CD14-positive monocyte (primary cell): ENCODE data around the gene TEN1. TPM values are rescaled to one million over a fixed set of nuclear protein-coding genes. Genes with fewer than 3 reads are reported as not detected.
A peak's percentile ranks its signal among the peaks of the same experiment; 100 is the strongest.

Source experiments
- DNase-seq, 3 donors: peaks; one replicate each; pipeline ENCODE4 v3.0.0-alpha.2; 2011 to 2022
- H2AFZ ChIP-seq: 2 replicates; pipeline ENCODE4 v1.6.0; 2012; ENCODE audit warnings: mild to moderate bottlenecking, low read depth, low read length, inconsistent platforms; ENCODE audit not compliant: insufficient read depth, poor library complexity, severe bottlenecking
- H3K27ac ChIP-seq, 2 donors: 1 replicate in 1 of 2; 2 replicates in 1 of 2; pipeline ENCODE4 v1.5.1; 2012 to 2013; ENCODE audit warnings: low read length in 2 of 2, control low read depth in 1 of 2, inconsistent platforms in 1 of 2, low read depth in 1 of 2, mild to moderate bottlenecking in 1 of 2
- H3K27me3 ChIP-seq, 2 donors: one replicate each; pipeline versions ENCODE4 v1.6.0 to v1.6.1; 2011 to 2013; ENCODE audit warnings: low read length in 2 of 2; ENCODE audit not compliant: control insufficient read depth in 2 of 2, insufficient read depth in 2 of 2
- H3K36me3 ChIP-seq, 2 donors: replicated peaks in 1 of 2; 1 replicate in 1 of 2; 2 replicates in 1 of 2; pipeline versions ENCODE4 v1.5.1 to v1.6.1; 2012 to 2013; ENCODE audit warnings: low read length in 2 of 2, control low read depth in 1 of 2, inconsistent platforms in 1 of 2, mild to moderate bottlenecking in 1 of 2; ENCODE audit not compliant: insufficient read depth in 2 of 2, control insufficient read depth in 1 of 2
- H3K4me1 ChIP-seq, 2 donors: 1 replicate in 1 of 2; 2 replicates in 1 of 2; pipeline versions ENCODE4 v1.5.1 to v1.6.1; 2012 to 2013; ENCODE audit warnings: low read length in 2 of 2, control low read depth in 1 of 2, inconsistent platforms in 1 of 2, mild to moderate bottlenecking in 1 of 2, moderate library complexity in 1 of 2; ENCODE audit not compliant: insufficient read depth in 2 of 2, control insufficient read depth in 1 of 2
- H3K4me2 ChIP-seq: replicated peaks from 2 replicates; pipeline ENCODE3; 2012; ENCODE audit warnings: low read length, moderate library complexity, mild to moderate bottlenecking; ENCODE audit not compliant: poor library complexity, severe bottlenecking; ENCODE audit errors: extremely low read depth
- H3K4me3 ChIP-seq, 3 experiments: fragments of 200-600 bp in 1 of 3; sonication (generic) in 1 of 3; replicated peaks in 1 of 3; 1 replicate in 2 of 3; 2 replicates in 1 of 3; pipeline ENCODE4 v1.5.1; 2011 to 2013; ENCODE audit warnings: low read length in 3 of 3, mild to moderate bottlenecking in 3 of 3, control low read depth in 2 of 3, low read depth in 2 of 3, inconsistent platforms in 1 of 3, moderate library complexity in 1 of 3
- H3K79me2 ChIP-seq: 2 replicates; pipeline ENCODE4 v1.6.0; 2012; ENCODE audit warnings: mild to moderate bottlenecking, control low read depth, inconsistent platforms, low read length, moderate library complexity; ENCODE audit not compliant: insufficient read depth
- H3K9ac ChIP-seq: 2 replicates; pipeline ENCODE4 v1.6.0; 2017; ENCODE audit warnings: low read length, mild to moderate bottlenecking; ENCODE audit not compliant: insufficient read depth, poor library complexity, severe bottlenecking
- H3K9me3 ChIP-seq, 2 donors: replicated peaks in 1 of 2; 1 replicate in 1 of 2; 2 replicates in 1 of 2; pipeline versions ENCODE4 v1.5.1 to v1.6.1; 2012 to 2013; ENCODE audit warnings: low read length in 2 of 2, control low read depth in 1 of 2; ENCODE audit not compliant: control insufficient read depth in 1 of 2, insufficient read depth in 1 of 2
- H4K20me1 ChIP-seq: 2 replicates; pipeline ENCODE4 v1.6.0; 2012; ENCODE audit warnings: mild to moderate bottlenecking, low read length, control low read depth, moderate library complexity; ENCODE audit not compliant: insufficient read depth
- H3K27ac Mint-ChIP-seq, 7 donors: one replicate each; pipeline ENCODE4 v1.8.0; 2020; ENCODE audit warnings: mild to moderate bottlenecking in 7 of 7, mixed read lengths in 7 of 7, moderate library complexity in 6 of 7, inconsistent platforms in 2 of 7
- H3K27me3 Mint-ChIP-seq, 3 donors: one replicate each; pipeline ENCODE4 v1.8.0; 2021 to 2022; ENCODE audit warnings: low read depth in 3 of 3, mild to moderate bottlenecking in 3 of 3, mixed read lengths in 3 of 3, moderate library complexity in 3 of 3, inconsistent platforms in 1 of 3
- H3K36me3 Mint-ChIP-seq, 2 donors: one replicate each; pipeline ENCODE4 v1.8.0; 2020; ENCODE audit warnings: mixed read lengths in 2 of 2, inconsistent platforms in 1 of 2, mild to moderate bottlenecking in 1 of 2
- H3K4me1 Mint-ChIP-seq: one replicate; pipeline ENCODE4 v1.8.0; 2020; ENCODE audit warnings: mild to moderate bottlenecking, mixed read lengths
- H3K4me3 Mint-ChIP-seq, 2 donors: one replicate each; pipeline ENCODE4 v1.8.0; 2020; ENCODE audit warnings: mild to moderate bottlenecking in 2 of 2, mixed read lengths in 2 of 2, moderate library complexity in 1 of 2
- H3K9me3 Mint-ChIP-seq, 7 donors: one replicate each; pipeline ENCODE4 v1.8.0; 2020 to 2022; ENCODE audit warnings: mixed read lengths in 7 of 7, mild to moderate bottlenecking in 6 of 7, moderate library complexity in 6 of 7, inconsistent platforms in 2 of 7
- CTCF ChIP-seq: fragments of 200-600 bp; IDR thresholded peaks from one replicate; pipeline ENCODE4 v1.8.0; 2022; ENCODE audit warnings: antibody characterized with exemption, mild to moderate bottlenecking
- WGBS: methylation state at CpG from one replicate; pipeline ENCODE4 v1.1.5; 2013; ENCODE audit warnings: missing lambda C conversion rate; ENCODE audit not compliant: insufficient coverage; 5-methylcytosine and 5-hydroxymethylcytosine counted together
- intact Hi-C, 2 donors: fragments of 100-400 bp; cut with micrococcal nuclease; formaldehyde crosslinking; loops; one replicate each; pipeline versions ENCODE4 v1.15.0 to v1.15.1; 2023
- polyA plus RNA-seq, 3 donors: library from polyadenylated mRNA; depleted of rRNA in 1 of 3; unstranded in 2 of 3; stranded (reverse) in 1 of 3; fragments of 300-500 nt in 2 of 3; fragments of >200 nt in 1 of 3; fragmentation: Illumina TruSeq in 2 of 3; gene quantifications; 1 replicate in 2 of 3; 2 replicates in 1 of 3; pipeline ENCODE4 v1.2.3, GENCODE V29; 2012 to 2021

The TEN1 gene
- polyA plus RNA-seq, 3 donors = 22.4 to 37.2 (median 31.3) TPM

- Mint-ChIP-seq H3K36me3 (peaks cover 14 to 24% of the 10 kb centered on the region in 2 donors), H3K4me1 (peaks cover 47% of the 10 kb centered on the region)
- peaks cover 48% of the 10 kb centered on the region for H3K79me2 ChIP-seq
These were observed 2.1 kb downstream of the TEN1 start for GRCh38 chr17:75981019-75981615.

GRCh38 chr17:75983501-75984181 is 4.6 kb downstream of the TEN1 start:
- H2AFZ ChIP-seq = no peak overlapping the region
- H3K27ac ChIP-seq = peak overlapping the region in 1 of 2 donors; percentile 66
- H3K9ac ChIP-seq = no peak overlapping the region
- DNase-seq = peak; percentile 22 to 49 (median 31)
- 53% methylated on average over 3 of the region's 6 CpGs for WGBS
- H3K79me2 ChIP-seq = peaks cover 25% of the 10 kb centered on the region
- peak overlapping the region; percentile 31 for H3K4me2 ChIP-seq
- intact Hi-C loops = no loop called here
- no peaks in the 10 kb centered on the region for H3K9me3 ChIP-seq
- H3K27me3 ChIP-seq = no peaks in the 10 kb centered on the region
- H4K20me1 ChIP-seq = no peaks in the 10 kb centered on the region
- H3K36me3 ChIP-seq = peaks cover 3 to 18% of the 10 kb centered on the region in 2 donors
- Mint-ChIP-seq H3K27me3 (no peaks in the 10 kb centered on the region), H3K27ac (peak overlapping the region; percentile 5 to 87 (median 81)), H3K4me3 (no peak overlapping the region), H3K36me3 (peaks cover 11 to 15% of the 10 kb centered on the region in 2 donors), H3K4me1 (peaks cover 25% of the 10 kb centered on the region), H3K9me3 (no peaks in the 10 kb centered on the region)
- TF ChIP-seq CTCF = no peak
- H3K4me1 ChIP-seq = peaks cover 26 to 28% of the 10 kb centered on the region in 2 donors
- H3K4me3 ChIP-seq = no peak overlapping the region

More at GRCh38 chr17:75981019-75981615, 2.1 kb downstream of the TEN1 start:
- H2AFZ ChIP-seq = no peak overlapping the region
- H4K20me1 ChIP-seq = no peaks in the 10 kb centered on the region
- TF ChIP-seq CTCF = no peak
- H3K4me3 Mint-ChIP-seq = no peak overlapping the region
- H3K27ac ChIP-seq = no peak overlapping the region
- no peak overlapping the region for H3K4me3 ChIP-seq
- WGBS = 89% methylated on average over 1 of the region's 7 CpGs
- no peaks in the 10 kb centered on the region for H3K9me3 ChIP-seq
- no peaks in the 10 kb centered on the region for H3K27me3 Mint-ChIP-seq
- H3K36me3 ChIP-seq = peaks cover 4 to 15% of the 10 kb centered on the region in 2 donors
- H3K9ac ChIP-seq = no peak overlapping the region
- no peaks in the 10 kb centered on the region for H3K9me3 Mint-ChIP-seq
- H3K27ac Mint-ChIP-seq = peak overlapping the region in 3 of 7 donors; percentile 15 to 57 (median 45)
- no peak overlapping the region for H3K4me2 ChIP-seq
- DNase-seq = no peak
- no peaks in the 10 kb centered on the region for H3K27me3 ChIP-seq
- intact Hi-C loops = no loop called here
- H3K4me1 ChIP-seq = peaks cover 47 to 51% of the 10 kb centered on the region in 2 donors
